ENCODE results near the gene CKB.

- TF ChIP-seq CTCF (IDR thresholded peaks at IDR 0.05) (no peak), POLR2A (IDR thresholded peaks at IDR 0.05) (no peak)
Measured at GRCh38 chr14:103535081-103535890, 12.7 kb upstream of the CKB start.
